Vagina (tissue), 2 donors: ENCODE data around the gene CTAGE9.
"Not testable (repeated sequence)": the region's sequence is repeated elsewhere in the genome, so short reads cannot be mapped to it uniquely, and the experiment has no call there.

Source experiments
- CTCF ChIP-seq, 3 experiments: fragments of 450-650 bp in 2 of 3; fragments of 200-600 bp in 1 of 3; sonication (generic) in 1 of 3; IDR thresholded peaks; one replicate each; pipeline ENCODE4 v1.5.1; 2017 to 2019; ENCODE audit warnings: antibody characterized with exemption in 3 of 3, mild to moderate bottlenecking in 2 of 3, moderate library complexity in 2 of 3
- POLR2AphosphoS5 ChIP-seq, 2 donors: sonication (generic); formaldehyde crosslinking; IDR thresholded peaks; one replicate each; pipeline ENCODE4 v1.9.0; 2017; ENCODE audit warnings: antibody characterized with exemption in 2 of 2, mild to moderate bottlenecking in 2 of 2, low read depth in 1 of 2; ENCODE audit not compliant: insufficient read depth in 1 of 2

GRCh38 chr6:131710917-131711316 is at the start of gene CTAGE9:
- TF ChIP-seq POLR2AphosphoS5 (IDR thresholded peaks at IDR 0.05; ENCODE audit: insufficient read depth in 1 of 2, low read depth in 1 of 2); CTCF (IDR thresholded peaks at IDR 0.05): not testable (repeated sequence)
